Midbrain (tissue), 1 donor: Measurements from ENCODE around the gene AHNAK2.

Experiments used
- DNase-seq: peaks from one replicate; lab custom pipeline; 2025; lab: John Stamatoyannopoulos, UW

AHNAK2 gene

GRCh38 chr14:104986487-104987164 lies 8.5 kb upstream of the AHNAK2 start:
- DNase-seq = no peak

GRCh38 chr14:104985675-104986486 lies 7.7 kb upstream of the AHNAK2 start, which contains the start of gene CLBA1:
Gene CLBA1 (plus strand): TSS chr14:104985788. CDS start chr14:104986432, 644 bp downstream.
- DNase-seq = peak; percentile 91

GRCh38 chr14:104984056-104984894 lies 6.1 kb upstream of the AHNAK2 start:
- DNase-seq = no peak

GRCh38 chr14:104983231-104983721 lies 5.1 kb upstream of the AHNAK2 start:
- no peak for DNase-seq

GRCh38 chr14:104982548-104983230 lies 4.5 kb upstream of the AHNAK2 start:
- DNase-seq = no peak

GRCh38 chr14:104981699-104982541 lies 3.7 kb upstream of the AHNAK2 start:
- DNase-seq = no peak

- DNase-seq = no peak
Measured at GRCh38 chr14:104980611-104981531, 2.7 kb upstream of the AHNAK2 start.

- no peak for DNase-seq
Measured at GRCh38 chr14:104979758-104980610, 1.8 kb upstream of the AHNAK2 start.

GRCh38 chr14:104978746-104979691 lies 845 bp upstream of the AHNAK2 start:
- no peak for DNase-seq

- no peak for DNase-seq
Measured at GRCh38 chr14:104977008-104977680, 1.0 kb downstream of the AHNAK2 start.

GRCh38 chr14:104976198-104977007 lies 1.8 kb downstream of the AHNAK2 start:
- DNase-seq = peak; percentile 51

GRCh38 chr14:104975481-104976197 lies 2.5 kb downstream of the AHNAK2 start:
- DNase-seq = no peak

GRCh38 chr14:104974665-104975390 lies 3.3 kb downstream of the AHNAK2 start:
- DNase-seq = no peak

GRCh38 chr14:104974146-104974541 lies 4.0 kb downstream of the AHNAK2 start:
- no peak for DNase-seq
